GM18526 (cell line): Measurements from ENCODE around the gene NADSYN1.

Experiments used
- POLR2A ChIP-seq: IDR thresholded peaks from 3 replicates; pipeline ENCODE4 v1.6.1; 2011; ENCODE audit not compliant: insufficient read length; ENCODE audit errors: extremely low read depth

The NADSYN1 gene

DNA sequence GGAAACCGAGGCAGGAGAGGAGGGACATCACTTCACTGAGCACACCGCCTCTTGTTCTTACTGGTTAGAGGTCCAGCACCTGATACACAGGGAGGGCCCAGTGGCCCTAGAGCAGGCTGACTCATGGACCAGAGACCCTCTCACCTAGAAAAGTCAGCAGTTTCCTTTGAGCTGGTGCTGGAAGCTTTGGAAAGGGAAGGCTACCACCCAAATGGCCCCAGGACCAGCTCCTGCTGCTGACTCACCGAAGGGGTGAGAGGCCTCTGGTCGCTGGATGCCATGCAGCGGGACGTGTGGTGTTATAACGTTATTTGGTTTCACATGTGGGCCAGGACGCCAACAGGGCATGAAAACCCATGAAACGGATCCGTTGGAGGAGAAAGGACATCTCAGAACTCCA is 3.8 kb downstream of the NADSYN1 start:
- no peak for TF ChIP-seq POLR2A

- no peak for TF ChIP-seq POLR2A
Observed at GRCh38 chr11:71458146-71459070, 5.4 kb downstream of the NADSYN1 start.

- TF ChIP-seq POLR2A, result no peak
Observed at GRCh38 chr11:71459076-71459766, 6.2 kb downstream of the NADSYN1 start.

- no peak for TF ChIP-seq POLR2A
Observed at GRCh38 chr11:71459767-71460320, 6.8 kb downstream of the NADSYN1 start.

GRCh38 chr11:71461696-71462095 is 8.7 kb downstream of the NADSYN1 start:
- no peak for TF ChIP-seq POLR2A

- TF ChIP-seq POLR2A, result no peak
Observed at GRCh38 chr11:71462726-71463125, 9.7 kb downstream of the NADSYN1 start.

- no peak for TF ChIP-seq POLR2A
Observed at GRCh38 chr11:71463331-71464211, 10.6 kb downstream of the NADSYN1 start.

GRCh38 chr11:71465054-71465453 is 12.1 kb downstream of the NADSYN1 start:
- no peak for TF ChIP-seq POLR2A

GRCh38 chr11:71466358-71466757 is 13.4 kb downstream of the NADSYN1 start:
- no peak for TF ChIP-seq POLR2A

DNA sequence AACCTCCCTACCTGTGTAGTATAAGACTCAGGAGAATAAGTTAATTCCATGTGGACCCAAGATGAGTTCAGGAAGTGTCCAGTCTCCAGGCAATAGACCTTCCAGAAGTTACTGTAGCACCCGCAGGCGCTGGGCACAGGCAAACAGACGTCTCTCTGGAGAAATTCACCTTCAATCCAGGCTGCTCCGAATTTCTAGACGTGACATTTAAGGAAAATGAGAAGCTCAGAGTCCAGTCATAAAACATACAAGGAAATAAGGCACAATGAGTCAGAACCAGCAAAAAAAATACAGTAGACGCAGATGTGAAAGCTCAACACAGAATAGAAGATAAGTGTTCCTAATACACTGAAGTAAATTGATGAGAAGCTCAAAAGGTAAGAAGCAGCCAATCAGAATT is 14.2 kb downstream of the NADSYN1 start:
- TF ChIP-seq POLR2A, result no peak

- TF ChIP-seq POLR2A, result no peak
Observed at GRCh38 chr11:71470946-71471345, 17.9 kb downstream of the NADSYN1 start.

- no peak for TF ChIP-seq POLR2A
Observed at GRCh38 chr11:71472357-71472885, 19.4 kb downstream of the NADSYN1 start.

- no peak for TF ChIP-seq POLR2A
Observed at GRCh38 chr11:71472941-71473792, 20.2 kb downstream of the NADSYN1 start.

- no peak for TF ChIP-seq POLR2A
Observed at GRCh38 chr11:71473793-71474080, 20.7 kb downstream of the NADSYN1 start.
